ENCODE data around the gene CABCOCO1.

Gene CABCOCO1

GRCh38 chr10:61776615-61777266 is 114.0 kb downstream of the CABCOCO1 start:
- DNase-seq (ENCODE audit: low read depth): no peak
- H3K4me3 ChIP-seq (ENCODE audit: low read depth, low read length): no peak overlapping the region

DNA sequence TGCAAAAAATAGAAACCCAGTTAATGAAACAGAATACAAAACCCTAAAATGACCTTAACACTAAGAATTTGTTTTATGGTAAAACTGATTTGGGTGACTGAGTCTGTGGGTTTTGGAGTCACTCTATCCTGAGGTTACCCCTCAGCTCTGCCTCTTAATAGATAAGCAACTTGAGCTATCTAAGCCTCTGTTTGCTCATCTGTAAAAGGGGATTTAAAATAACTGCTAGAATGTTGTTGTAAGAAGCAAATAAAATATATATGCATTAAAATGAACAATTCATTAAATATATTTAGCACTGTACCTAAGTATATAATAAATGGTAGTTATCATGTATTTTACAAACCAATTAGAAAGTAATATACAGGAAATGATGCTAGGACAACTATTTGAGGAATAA is 115.4 kb downstream of the CABCOCO1 start:
- no peak overlapping the region for H3K4me3 ChIP-seq (ENCODE audit: low read depth, low read length)
- DNase-seq (ENCODE audit: low read depth): no peak

DNA sequence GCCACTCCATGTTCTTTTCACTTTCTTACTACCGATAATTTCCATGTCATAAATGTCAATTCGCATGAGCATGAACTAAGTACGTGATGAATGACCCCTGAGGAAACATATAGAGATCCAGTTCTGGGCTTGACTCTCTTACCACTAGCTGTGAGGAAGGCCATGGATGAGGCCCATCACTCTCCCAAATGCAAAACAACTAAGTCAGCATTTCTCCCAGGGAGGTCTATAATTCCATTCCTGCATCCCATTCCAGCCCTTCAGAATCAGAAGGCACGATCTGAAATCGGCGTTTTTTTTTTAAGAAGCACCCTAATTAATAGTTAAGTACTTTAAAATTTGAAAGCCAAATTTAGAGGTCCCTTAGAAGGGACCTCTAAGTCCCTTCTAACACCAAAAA is 116.5 kb downstream of the CABCOCO1 start:
- no peak for DNase-seq (ENCODE audit: low read depth)
- no peak overlapping the region for H3K4me3 ChIP-seq (ENCODE audit: low read depth, low read length)

- DNase-seq (ENCODE audit: low read depth): no peak
- no peak overlapping the region for H3K4me3 ChIP-seq (ENCODE audit: low read depth, low read length)
Measured at GRCh38 chr10:61779950-61780659, 117.4 kb downstream of the CABCOCO1 start.

GRCh38 chr10:61780732-61781131 is 118.0 kb downstream of the CABCOCO1 start:
- no peak overlapping the region for H3K4me3 ChIP-seq (ENCODE audit: low read depth, low read length)
- no peak for DNase-seq (ENCODE audit: low read depth)

- no peak overlapping the region for H3K4me3 ChIP-seq (ENCODE audit: low read depth, low read length)
- no peak for DNase-seq (ENCODE audit: low read depth)
Measured at GRCh38 chr10:61781969-61782403, 119.3 kb downstream of the CABCOCO1 start.

DNA sequence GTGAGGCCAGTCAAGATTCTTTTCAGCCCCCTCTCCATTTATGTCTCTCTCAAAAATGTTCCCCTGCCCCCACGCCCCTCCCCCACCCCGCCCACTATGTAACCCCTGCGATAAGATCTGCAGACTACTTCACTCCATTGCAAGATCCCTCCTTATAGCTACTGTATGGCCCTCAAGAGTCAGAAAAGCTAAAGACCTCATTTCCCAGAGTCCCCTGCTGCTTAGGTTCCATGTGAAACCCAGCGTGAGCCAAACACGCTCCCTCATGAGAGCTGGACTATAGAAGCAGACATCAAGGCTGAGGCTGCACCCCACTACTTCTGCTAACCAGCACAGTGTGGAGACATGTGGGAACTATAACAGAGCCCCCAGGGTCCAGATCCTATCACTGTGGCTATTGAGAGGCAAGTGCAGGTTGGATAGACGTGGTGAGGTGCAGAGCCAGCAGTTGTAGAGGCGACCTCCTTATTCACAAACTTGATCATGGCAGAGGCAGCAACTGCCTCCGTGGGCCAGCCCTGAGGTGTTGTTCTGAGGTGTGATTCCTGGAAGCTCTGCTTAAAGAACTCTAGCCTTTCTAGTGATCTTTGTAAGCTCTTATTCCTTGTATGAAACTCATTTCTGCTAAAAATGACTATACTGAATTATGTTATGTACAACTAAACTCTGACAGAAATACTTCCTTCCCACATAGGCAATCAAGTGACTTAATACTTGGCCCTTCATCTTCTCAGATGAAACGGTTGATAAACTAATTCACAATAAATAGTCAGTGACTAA is 121.8 kb downstream of the CABCOCO1 start:
- no peak for DNase-seq (ENCODE audit: low read depth)
- H3K4me3 ChIP-seq (ENCODE audit: low read depth, low read length): no peak overlapping the region

- H3K4me3 ChIP-seq (ENCODE audit: low read depth, low read length): no peak overlapping the region
- DNase-seq (ENCODE audit: low read depth): no peak
Measured at GRCh38 chr10:61785473-61786105, 122.9 kb downstream of the CABCOCO1 start.

- peak; percentile 45 for DNase-seq (ENCODE audit: low read depth)
- no peak overlapping the region for H3K4me3 ChIP-seq (ENCODE audit: low read depth, low read length)
Measured at GRCh38 chr10:61786728-61787127, 124.0 kb downstream of the CABCOCO1 start.

DNA sequence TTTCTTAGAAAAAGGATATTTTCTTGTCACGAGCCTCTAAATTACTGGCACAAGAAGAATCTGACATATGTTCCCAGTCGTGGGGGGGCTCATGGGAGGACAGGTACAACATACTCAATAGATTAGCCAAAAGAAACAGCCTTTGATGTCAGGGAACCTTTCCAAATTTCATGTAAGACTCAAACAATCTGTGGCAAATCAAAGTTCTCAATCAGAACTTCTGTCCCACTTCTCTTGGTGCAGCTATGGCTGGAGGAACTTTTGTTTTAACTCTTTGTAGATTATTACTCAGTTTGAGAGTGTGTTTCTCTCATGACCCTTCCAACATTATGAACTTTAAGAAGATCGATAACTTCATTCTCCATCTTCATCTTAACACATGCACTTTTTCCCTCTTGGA is 124.4 kb downstream of the CABCOCO1 start:
- DNase-seq (ENCODE audit: low read depth): no peak
- no peak overlapping the region for H3K4me3 ChIP-seq (ENCODE audit: low read depth, low read length)

DNA sequence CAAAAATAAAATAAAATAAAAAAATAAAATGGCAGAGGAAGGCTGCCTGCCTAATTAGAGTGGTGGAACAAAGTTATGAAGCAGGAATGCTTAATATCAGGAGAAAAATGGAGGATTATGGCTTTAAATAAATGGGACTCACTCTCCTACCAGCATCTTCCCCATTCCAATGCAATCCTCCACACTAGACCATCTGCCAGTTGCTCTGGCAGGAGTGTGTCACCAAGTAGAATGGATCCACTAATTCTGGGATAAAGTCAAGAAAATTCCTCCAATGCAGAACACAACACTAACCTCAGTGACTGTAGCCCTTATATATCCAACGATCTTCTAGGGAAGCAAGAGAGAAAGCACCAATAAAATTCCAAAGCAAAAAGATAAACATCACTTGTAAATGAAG is 126.3 kb downstream of the CABCOCO1 start:
- no peak for DNase-seq (ENCODE audit: low read depth)
- no peak overlapping the region for H3K4me3 ChIP-seq (ENCODE audit: low read depth, low read length)

DNA sequence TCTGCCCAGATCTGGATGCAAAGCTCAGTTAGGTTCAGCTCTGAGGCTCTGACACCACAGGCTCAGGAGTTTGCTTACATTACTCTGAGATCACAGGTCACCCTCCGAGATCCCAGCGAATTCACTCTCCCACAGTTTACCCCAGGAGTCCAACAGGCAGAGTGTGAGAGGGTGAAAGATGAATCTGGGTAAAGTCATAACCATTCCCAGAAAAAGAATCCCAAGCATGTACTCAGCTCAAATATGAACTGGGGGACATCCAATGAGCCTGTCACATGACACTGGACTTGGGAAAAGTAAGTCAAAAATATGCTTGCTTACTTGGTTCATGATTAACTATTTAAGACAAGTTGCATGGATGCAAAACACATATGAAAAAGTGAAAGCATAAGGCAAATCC is 128.5 kb downstream of the CABCOCO1 start:
- peak; percentile 41 for DNase-seq (ENCODE audit: low read depth)
- no peak overlapping the region for H3K4me3 ChIP-seq (ENCODE audit: low read depth, low read length)

DNA sequence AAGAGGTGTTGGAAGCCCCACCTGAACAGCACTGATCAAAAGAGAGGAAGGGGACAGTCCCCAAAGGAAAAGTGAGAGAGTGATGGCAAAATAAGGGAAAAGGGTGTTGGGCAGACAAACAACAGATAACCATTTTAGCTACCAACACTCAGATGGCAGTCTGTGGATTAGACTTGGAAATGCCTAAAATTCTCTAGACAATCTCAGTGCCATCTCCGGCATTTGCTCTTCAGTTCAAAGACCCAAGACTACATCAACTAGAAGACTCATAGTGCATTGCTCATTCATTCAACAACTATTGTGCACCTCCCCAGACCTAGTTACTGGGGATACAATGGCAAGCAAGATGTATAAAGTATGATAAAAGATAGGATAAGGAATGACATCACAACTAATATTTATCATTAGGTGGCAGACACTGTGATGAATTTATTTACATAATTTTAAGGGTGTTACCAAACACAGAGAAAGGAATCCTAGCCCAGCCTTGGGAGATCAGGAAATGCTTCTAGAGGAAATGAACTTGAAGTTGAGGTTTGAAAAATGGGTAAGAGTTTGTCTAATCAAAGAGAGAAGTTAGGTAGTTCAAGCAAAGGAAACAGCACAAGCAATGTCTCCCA is 129.5 kb downstream of the CABCOCO1 start:
- no peak for DNase-seq (ENCODE audit: low read depth)
- H3K4me3 ChIP-seq (ENCODE audit: low read depth, low read length): no peak overlapping the region

GRCh38 chr10:61792921-61793320 is 130.2 kb downstream of the CABCOCO1 start:
- H3K4me3 ChIP-seq (ENCODE audit: low read depth, low read length): no peak overlapping the region
- no peak for DNase-seq (ENCODE audit: low read depth)

GRCh38 chr10:61793760-61794703 is 131.3 kb downstream of the CABCOCO1 start:
- no peak overlapping the region for H3K4me3 ChIP-seq (ENCODE audit: low read depth, low read length)
- peak; percentile 58 for DNase-seq (ENCODE audit: low read depth)

DNA sequence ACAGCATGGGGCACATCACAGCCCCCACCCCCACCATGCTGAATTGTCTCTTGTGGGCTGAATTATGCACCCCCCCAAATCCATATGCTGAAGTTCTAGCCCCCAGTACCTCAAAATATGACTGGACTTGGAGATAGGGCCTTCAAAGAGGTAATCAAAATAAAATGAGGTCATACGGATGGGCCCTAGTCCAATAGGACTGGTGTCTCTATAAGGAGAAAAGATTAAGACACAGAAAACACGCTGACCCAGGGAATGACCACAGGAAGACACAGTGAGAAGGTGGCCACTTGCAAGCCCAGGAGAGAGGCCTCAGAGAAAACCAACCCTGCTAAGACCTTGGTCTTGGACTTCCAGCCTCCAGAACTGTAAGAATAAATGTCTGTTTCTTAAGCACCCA is 132.4 kb downstream of the CABCOCO1 start:
- no peak for DNase-seq (ENCODE audit: low read depth)

DNA sequence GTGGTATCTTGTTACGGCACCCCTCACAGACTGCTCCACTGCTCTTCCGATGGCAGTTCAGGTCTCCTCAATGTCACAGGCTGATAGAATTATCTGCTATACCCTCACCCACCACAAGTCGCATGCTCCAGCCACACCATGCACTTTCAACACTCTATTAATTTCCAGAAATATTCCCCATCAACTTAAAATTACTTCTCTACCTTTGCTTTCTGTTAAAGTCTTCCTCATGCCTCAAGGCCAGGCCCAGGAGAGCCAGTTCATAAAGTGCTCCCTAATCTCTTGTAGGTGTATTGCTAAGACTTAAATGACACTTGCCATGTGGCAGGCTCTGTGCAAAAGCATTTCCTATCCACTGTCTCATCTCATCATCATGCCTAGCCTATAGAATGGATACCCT is 132.8 kb downstream of the CABCOCO1 start:
- no peak for DNase-seq (ENCODE audit: low read depth)
- no peak overlapping the region for H3K4me3 ChIP-seq (ENCODE audit: low read depth, low read length)

More for the DNA sequence above, 132.4 kb downstream of the CABCOCO1 start:
- no peak overlapping the region for H3K4me3 ChIP-seq (ENCODE audit: low read depth, low read length)

- no peak for DNase-seq (ENCODE audit: low read depth)
- H3K4me3 ChIP-seq (ENCODE audit: low read depth, low read length): no peak overlapping the region
Measured at GRCh38 chr10:61796785-61797184, 134.1 kb downstream of the CABCOCO1 start.

Data from skeletal muscle cell (primary cell).